ENCODE measurements around the gene POU2F3.

The POU2F3 gene

GRCh38 chr11:120224361-120224760 is 15.6 kb upstream of the POU2F3 start:
- H3K4me3 ChIP-seq (ENCODE audit: low read depth, low read length), result no peak overlapping the region
- DNase-seq (ENCODE audit: low read depth), result no peak

GRCh38 chr11:120224972-120225909 is 14.7 kb upstream of the POU2F3 start:
- no peak for DNase-seq (ENCODE audit: low read depth)
- H3K4me3 ChIP-seq (ENCODE audit: low read depth, low read length), result no peak overlapping the region

- DNase-seq (ENCODE audit: low read depth), result no peak
- no peak overlapping the region for H3K4me3 ChIP-seq (ENCODE audit: low read depth, low read length)
These were observed 13.7 kb upstream of the POU2F3 start for GRCh38 chr11:120226242-120226641.

GRCh38 chr11:120226714-120227113 is 13.2 kb upstream of the POU2F3 start:
- DNase-seq (ENCODE audit: low read depth), result no peak
- no peak overlapping the region for H3K4me3 ChIP-seq (ENCODE audit: low read depth, low read length)

- DNase-seq (ENCODE audit: low read depth), result no peak
- no peak overlapping the region for H3K4me3 ChIP-seq (ENCODE audit: low read depth, low read length)
These were observed 12.6 kb upstream of the POU2F3 start for GRCh38 chr11:120227228-120227852.

GRCh38 chr11:120228794-120229384 is 11.1 kb upstream of the POU2F3 start:
- no peak for DNase-seq (ENCODE audit: low read depth)
- no peak overlapping the region for H3K4me3 ChIP-seq (ENCODE audit: low read depth, low read length)

GRCh38 chr11:120229451-120230424 is 10.2 kb upstream of the POU2F3 start:
- no peak for DNase-seq (ENCODE audit: low read depth)
- no peak overlapping the region for H3K4me3 ChIP-seq (ENCODE audit: low read depth, low read length)

- H3K4me3 ChIP-seq (ENCODE audit: low read depth, low read length), result no peak overlapping the region
- DNase-seq (ENCODE audit: low read depth), result no peak
These were observed 9.4 kb upstream of the POU2F3 start for GRCh38 chr11:120230433-120231071.

- no peak for DNase-seq (ENCODE audit: low read depth)
- H3K4me3 ChIP-seq (ENCODE audit: low read depth, low read length), result no peak overlapping the region
These were observed 8.0 kb upstream of the POU2F3 start for GRCh38 chr11:120231963-120232362.

GRCh38 chr11:120233207-120233803 is 6.6 kb upstream of the POU2F3 start:
- H3K4me3 ChIP-seq (ENCODE audit: low read depth, low read length), result no peak overlapping the region
- no peak for DNase-seq (ENCODE audit: low read depth)

GRCh38 chr11:120235024-120235628 is 4.8 kb upstream of the POU2F3 start:
- no peak overlapping the region for H3K4me3 ChIP-seq (ENCODE audit: low read depth, low read length)
- DNase-seq (ENCODE audit: low read depth), result no peak

GRCh38 chr11:120236169-120237107 is 3.5 kb upstream of the POU2F3 start:
- no peak for DNase-seq (ENCODE audit: low read depth)
- no peak overlapping the region for H3K4me3 ChIP-seq (ENCODE audit: low read depth, low read length)

- DNase-seq (ENCODE audit: low read depth), result no peak
- H3K4me3 ChIP-seq (ENCODE audit: low read depth, low read length), result no peak overlapping the region
These were observed 846 bp upstream of the POU2F3 start for GRCh38 chr11:120238968-120239620.

GRCh38 chr11:120240866-120241265 is 926 bp downstream of the POU2F3 start:
- H3K4me3 ChIP-seq (ENCODE audit: low read depth, low read length), result no peak overlapping the region
- no peak for DNase-seq (ENCODE audit: low read depth)

- no peak overlapping the region for H3K4me3 ChIP-seq (ENCODE audit: low read depth, low read length)
- no peak for DNase-seq (ENCODE audit: low read depth)
These were observed 1.3 kb downstream of the POU2F3 start for GRCh38 chr11:120241277-120241676.

- H3K4me3 ChIP-seq (ENCODE audit: low read depth, low read length), result no peak overlapping the region
These were observed 3.3 kb downstream of the POU2F3 start for GRCh38 chr11:120243221-120243620.

More at GRCh38 chr11:120243221-120243620, 3.3 kb downstream of the POU2F3 start:
- DNase-seq (ENCODE audit: low read depth), result no peak
